Heart left ventricle (tissue), 13 donors: Measurements from ENCODE around the gene RHOB.

ENCODE experiments used
- POLR2A ChIP-seq, 2 donors: fragments of 450-650 bp; IDR thresholded peaks; one replicate each; pipeline ENCODE4 v1.6.1; 2017; ENCODE audit warnings: antibody characterized with exemption in 2 of 2, mild to moderate bottlenecking in 2 of 2, moderate library complexity in 2 of 2
- TF ChIP-seq, protein P1 (sequence below), 12 donors: fragments of 200-600 bp; sonication (generic) in 4 of 12; IDR thresholded peaks; one replicate each; pipeline versions ENCODE4 v1.5.0 to v1.8.0; 2018 to 2022; ENCODE audit warnings: antibody characterized with exemption in 12 of 12, mild to moderate bottlenecking in 5 of 12
- donor health status: ischemic (EF 13 %, LVEDD 7.1; RV severe dilation, severe dysfunction).
- donor health status: DM: no; HTN: yes; CAD: no.
- donor health status: DM: no; HTN: no; CAD: no.
- donor health status: ischemic (EF 25% LVEDD 6.9; RV normal size, moderate dysfunction).
- donor health status: ischemic (EF 25% LVEDD 5.7; RV mildly dilated, moderate dysfunction).
- donor health status: ischemic (EF 35%, LVEDD 5.7; RV mildly dilated, moderate dysfunction).
- donor health status: nonischemic (EF 11% LVEDD 7.7; RV severe dilation, severe dysfunction).
- donor health status: DM: yes; HTN: yes; CAD: no.
- donor health status: PGD.
- donor health status: ischemic (EF 29% LVEDD 5.4; RV normal size, mild dysfunction).
- donor health status: nonischemic (EF 23%, LVEDD 6.1; RV moderate dilation, normal function).

DNA sequence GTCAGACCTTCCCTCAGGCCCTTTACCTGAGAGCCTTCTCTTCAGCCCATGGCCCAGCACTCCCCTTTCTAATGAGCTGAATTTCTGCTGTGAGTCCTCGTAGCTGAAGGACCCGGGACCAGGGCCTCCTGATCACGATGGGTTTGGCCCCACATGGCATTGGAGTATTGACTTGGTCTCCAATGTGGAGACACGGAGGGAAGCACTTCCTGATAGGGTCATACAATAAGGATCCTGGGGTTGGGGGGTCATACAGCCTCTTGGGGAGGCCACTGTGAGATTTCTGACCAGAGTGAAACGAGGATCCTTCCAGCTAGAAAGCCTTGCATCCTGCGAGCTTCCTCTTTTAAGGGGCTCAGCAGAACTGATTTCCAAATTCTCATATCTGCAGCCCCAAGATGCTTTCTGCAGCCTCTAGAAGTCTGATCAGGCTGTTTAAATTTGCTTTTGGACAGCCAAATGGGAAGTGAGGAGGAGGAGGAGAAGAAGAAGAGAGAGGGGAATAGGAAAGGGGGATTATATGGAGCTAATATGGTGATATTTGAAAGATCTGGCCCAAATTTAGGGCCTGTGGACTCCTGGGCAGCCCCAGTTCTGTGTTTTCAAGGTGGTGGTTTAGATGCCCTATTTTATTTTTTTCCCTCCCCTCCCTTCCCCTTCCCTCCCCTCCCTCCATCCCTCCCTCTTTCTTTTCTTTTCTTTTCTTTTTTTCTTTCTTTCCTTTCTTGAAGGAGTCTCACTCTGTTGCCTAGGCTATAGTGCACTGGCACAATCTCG is 38.9 kb downstream of the RHOB start:
- TF ChIP-seq, protein P1, sequence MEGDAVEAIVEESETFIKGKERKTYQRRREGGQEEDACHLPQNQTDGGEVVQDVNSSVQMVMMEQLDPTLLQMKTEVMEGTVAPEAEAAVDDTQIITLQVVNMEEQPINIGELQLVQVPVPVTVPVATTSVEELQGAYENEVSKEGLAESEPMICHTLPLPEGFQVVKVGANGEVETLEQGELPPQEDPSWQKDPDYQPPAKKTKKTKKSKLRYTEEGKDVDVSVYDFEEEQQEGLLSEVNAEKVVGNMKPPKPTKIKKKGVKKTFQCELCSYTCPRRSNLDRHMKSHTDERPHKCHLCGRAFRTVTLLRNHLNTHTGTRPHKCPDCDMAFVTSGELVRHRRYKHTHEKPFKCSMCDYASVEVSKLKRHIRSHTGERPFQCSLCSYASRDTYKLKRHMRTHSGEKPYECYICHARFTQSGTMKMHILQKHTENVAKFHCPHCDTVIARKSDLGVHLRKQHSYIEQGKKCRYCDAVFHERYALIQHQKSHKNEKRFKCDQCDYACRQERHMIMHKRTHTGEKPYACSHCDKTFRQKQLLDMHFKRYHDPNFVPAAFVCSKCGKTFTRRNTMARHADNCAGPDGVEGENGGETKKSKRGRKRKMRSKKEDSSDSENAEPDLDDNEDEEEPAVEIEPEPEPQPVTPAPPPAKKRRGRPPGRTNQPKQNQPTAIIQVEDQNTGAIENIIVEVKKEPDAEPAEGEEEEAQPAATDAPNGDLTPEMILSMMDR (IDR thresholded peaks at IDR 0.05): no peak
- no peak for TF ChIP-seq POLR2A (IDR thresholded peaks at IDR 0.05)
